Limb (tissue), 2 donors: ENCODE data around the gene SLC38A11.

Source experiments
- DNase-seq, 2 donors: peaks; one replicate each; pipeline ENCODE4 v3.0.0-alpha.2; 2016; ENCODE audit errors: extremely low spot score in 2 of 2

SLC38A11 gene

GRCh38 chr2:164915566-164915965, 39.8 kb downstream of the SLC38A11 start:
- DNase-seq, result no peak

DNA sequence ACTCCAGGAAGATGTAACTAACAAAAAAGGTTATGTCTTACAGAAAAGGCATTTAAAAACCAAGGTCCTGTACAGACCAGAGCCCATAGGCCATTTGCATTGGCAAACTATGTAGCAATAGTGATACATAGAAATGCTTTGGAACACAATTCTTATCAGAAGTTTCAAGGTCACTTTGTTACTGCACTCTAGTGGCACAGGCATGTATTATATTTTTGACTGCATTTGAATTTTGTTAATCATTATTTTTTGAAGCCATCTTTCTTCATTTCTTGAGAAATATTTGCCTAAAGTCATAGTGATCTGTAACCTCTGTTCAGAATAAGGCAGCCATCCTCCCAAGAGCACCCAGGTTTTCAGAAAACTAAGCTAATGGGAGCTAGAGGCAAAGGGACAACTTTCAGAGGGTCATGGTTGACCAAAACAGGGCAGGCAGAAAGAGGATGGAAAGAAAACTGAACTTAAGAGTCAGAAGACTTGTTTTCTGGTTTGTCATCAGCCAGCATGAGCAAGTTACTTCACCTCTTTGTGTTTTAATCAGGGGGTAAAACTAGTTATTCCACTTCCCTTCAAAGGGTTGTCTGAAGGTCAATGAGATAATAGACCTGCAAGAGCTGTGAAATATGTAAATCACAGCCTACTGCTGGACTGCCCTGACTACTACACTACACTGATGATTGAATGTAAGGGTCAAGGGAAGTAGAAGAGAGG, 41.5 kb downstream of the SLC38A11 start:
- no peak for DNase-seq

DNA sequence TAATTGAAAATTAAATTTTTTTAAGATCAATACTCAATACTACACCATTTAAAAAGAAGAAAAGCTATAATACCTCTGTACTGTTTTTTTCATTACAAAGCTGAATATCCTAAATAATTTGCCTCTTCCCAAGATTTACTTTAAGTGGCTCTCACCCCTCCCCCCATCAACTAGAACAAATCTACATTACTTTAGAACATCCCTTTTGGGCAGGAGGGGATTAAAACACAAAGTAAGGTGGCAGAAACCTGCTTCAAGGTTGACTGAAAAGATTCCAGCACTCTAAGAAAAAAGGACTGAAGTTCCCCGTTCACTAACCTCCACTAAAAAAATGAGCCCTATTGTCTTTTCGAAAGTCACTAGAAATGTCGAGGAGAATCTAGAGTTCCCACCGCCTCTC, 42.3 kb downstream of the SLC38A11 start:
- no peak for DNase-seq

DNA sequence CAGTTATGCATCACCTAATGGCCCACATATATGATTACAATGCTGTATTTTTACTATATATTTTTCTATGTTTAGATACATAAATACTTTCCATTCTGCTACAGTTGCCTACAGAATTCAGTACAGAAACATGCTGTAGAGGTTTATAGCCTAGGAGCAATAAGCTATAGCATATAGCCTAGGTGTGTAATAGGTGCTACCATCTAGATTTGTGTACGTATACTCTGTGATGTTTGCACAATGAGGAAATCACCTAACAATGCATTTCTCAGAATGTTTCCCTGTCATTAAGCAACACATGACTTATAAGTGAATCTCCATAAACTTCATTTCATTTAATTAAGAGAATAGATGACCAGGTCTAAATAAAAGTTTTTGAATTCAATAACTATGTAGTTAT, 43.5 kb downstream of the SLC38A11 start:
- no peak for DNase-seq

- DNase-seq, result no peak
These were observed 45.0 kb downstream of the SLC38A11 start for GRCh38 chr2:164910101-164910899.

DNA sequence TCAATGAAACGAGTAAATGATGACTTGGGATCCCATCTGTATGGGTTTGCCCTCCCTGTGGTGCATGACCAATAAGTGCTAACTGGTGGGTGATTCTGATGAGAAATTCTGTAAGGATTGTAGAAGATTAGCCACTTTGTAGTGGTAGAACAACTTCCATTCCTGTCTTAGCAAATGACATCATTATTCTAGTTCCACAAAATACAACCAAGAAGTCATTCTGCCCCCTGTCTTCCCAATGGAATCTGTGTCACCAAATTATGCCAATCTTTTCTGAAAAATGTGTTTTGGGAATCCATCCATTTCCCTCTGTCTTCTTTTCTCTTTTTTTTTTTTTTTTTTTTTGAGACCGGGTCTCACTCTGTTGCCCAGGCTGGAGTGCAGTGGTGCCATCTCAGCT, 48.4 kb downstream of the SLC38A11 start:
- DNase-seq, result no peak

GRCh38 chr2:164905307-164905706, 50.0 kb downstream of the SLC38A11 start:
- DNase-seq, result no peak

DNA sequence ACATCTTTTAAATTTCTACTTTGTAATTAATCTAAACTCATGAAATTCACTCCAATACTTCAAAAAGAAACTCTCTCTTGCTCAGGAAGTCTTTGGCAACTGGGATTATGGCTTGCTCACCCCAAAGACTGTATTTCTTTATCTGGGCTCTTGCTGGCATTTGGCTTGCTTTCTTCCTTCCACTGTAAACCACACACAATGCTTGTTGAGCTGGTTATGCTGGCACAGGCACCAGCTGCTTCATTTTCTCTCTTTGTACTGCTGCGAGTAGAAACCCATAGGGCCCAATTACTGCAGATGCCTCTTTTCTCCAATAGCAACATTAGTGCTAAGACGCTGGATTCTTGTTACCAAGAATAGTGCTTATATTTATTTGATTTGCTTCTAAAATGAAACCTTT, 51.4 kb downstream of the SLC38A11 start:
- no peak for DNase-seq

DNA sequence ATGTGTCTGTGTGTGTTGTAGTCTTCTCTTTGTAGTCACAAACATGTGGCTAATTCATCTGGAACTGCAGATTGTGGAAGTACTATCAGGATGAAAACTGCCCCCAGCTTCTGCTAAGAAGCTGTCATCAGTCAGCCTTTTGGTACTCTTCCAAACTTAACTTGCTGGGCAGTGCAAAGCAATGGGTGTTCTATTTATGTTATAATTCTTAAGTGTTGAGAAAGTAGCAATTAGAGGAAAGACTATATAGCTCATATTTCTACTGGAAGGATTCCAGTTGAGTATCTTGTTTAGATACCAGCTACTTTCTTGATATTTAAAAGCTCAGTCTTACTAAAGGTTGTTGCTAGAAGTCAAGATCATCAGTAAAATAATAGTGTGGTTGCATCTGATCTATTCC, 52.1 kb downstream of the SLC38A11 start:
- DNase-seq, result no peak

DNA sequence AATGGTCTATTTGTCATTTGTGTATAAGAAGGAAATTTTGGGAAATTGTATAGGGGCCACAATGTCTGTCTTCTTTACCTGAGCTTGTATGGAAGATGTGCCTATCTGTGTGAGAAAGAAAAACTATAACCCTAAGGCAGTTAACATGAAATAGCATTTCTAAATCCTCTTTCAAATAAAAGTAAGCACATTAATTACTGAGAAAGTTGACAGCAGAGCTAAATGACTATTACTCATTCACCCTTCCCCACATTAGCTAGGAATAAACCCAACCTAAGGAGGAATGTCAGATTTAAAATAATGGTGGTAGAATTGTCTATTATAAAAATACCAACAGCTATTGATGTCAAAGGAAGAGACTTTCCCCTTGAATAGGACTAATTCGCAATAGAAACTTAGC, 56.2 kb downstream of the SLC38A11 start:
- no peak for DNase-seq

DNA sequence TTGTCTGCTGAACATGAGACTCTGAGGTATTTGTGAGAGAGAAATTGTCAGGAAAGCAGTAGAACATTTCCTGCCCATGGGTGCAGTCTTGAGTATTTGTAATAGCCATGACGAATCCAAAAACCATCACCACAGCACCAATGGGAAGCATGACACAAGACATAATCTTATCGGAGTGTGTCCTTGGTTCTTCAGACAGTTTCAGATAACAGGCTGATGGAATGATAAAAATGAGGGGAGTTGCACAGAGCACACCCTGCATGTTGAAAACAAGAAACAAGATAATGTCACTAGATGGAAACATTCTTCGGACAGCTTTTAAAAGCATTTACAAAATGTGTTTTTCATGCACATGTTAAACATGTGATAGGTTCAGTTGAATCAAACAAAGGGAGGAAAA, 56.9 kb downstream of the SLC38A11 start:
- no peak for DNase-seq

DNA sequence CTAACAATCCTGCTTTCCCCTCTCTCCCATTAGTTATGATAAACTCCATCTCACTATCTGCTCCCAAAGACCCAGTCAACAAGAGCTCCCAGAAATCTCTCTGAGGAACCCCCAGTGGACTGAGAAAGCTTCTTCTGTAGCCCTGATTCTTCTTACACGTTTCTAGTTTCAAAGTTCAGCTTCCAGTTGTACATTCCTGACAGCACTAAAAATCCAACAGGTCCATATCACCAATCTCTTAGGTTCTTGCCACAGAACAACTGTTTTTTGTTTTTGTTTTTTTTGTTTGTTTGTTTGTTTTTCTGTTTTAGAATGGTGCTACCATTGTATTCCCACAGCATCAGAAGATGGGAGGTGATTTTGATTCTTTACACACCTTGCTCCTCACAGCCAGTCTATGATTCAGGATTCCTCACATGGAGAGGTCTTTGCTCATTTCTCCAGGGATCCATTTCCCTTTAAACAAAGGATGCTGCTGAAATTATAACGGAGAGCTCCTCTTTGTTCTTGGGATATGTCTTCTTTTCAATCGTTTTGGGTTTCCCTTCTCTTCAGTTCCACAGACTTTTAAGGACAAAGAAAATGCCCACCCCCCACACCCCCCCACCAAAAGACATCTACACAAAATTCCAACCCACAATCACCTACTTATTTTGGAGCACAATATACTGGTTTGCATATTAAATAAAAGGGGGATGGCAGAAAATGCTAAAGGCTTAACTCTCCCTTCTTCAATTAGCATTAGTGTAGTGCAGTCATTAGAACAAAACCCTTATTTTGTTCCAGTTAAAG, 57.7 kb downstream of the SLC38A11 start:
- no peak for DNase-seq

- no peak for DNase-seq
These were observed 58.5 kb downstream of the SLC38A11 start for GRCh38 chr2:164896634-164897355.

DNA sequence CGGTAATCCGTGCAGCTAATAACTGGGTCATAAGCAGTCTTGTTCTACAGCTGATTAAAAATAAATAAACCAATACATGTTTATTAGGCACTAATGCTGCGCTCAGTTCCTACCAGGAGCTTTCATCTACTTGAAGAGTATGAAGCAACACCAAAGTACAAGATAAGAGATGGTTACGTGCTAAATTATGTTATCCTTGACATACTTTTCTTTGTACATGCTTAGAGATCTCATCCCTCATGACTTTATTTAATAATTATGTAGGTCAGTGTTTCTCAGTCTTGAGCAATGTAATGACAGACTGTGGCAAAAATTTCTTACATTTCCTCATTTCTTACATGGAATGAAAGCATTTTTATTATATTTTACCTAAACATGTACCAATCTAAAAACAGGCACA, 59.1 kb downstream of the SLC38A11 start:
- no peak for DNase-seq

DNA sequence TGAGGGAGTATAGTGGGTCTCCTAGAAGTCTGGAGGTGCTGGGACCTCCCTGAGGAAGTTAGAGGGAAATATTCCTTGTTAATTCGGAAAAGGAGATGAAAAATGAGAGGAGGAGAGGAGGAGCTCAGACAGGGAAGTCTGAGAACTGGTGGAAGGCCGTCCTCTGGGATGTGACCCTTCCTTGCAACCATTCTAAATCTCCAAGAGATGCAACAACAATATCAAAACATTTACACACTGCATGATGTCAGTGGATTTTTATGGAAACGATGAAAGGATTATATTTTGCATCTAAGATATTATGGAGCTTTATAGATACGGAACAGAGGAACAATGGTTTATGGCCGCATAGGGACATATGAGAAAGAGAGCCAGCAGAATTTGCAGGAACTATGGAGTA, 63.9 kb downstream of the SLC38A11 start:
- DNase-seq, result no peak

GRCh38 chr2:164890544-164890943, 64.8 kb downstream of the SLC38A11 start:
- peak in 1 of 2 donors; percentile 62 for DNase-seq

- DNase-seq, result no peak
These were observed 66.7 kb downstream of the SLC38A11 start for GRCh38 chr2:164888592-164888991.

- DNase-seq, result no peak
These were observed 67.7 kb downstream of the SLC38A11 start for GRCh38 chr2:164887434-164888144.

DNA sequence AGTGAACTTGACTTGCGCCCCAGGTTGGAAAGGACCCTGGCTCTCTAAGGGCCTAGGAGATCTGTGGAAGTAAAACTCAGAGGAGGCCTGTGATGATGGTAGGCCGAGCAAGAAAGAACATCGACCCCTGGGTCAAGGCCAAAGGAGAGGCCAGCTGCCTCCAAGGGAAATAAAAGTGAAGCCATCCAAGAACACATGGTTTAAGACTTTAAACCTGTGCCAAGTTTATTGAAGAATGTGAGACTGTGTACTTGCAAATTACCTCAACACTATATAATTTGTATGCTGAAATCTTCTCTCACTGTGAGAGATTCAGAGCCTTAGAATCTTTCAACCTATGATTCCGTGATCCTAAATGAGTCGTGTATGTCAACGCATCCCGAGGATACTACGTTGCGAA, 73.0 kb downstream of the SLC38A11 start:
- no peak for DNase-seq

DNA sequence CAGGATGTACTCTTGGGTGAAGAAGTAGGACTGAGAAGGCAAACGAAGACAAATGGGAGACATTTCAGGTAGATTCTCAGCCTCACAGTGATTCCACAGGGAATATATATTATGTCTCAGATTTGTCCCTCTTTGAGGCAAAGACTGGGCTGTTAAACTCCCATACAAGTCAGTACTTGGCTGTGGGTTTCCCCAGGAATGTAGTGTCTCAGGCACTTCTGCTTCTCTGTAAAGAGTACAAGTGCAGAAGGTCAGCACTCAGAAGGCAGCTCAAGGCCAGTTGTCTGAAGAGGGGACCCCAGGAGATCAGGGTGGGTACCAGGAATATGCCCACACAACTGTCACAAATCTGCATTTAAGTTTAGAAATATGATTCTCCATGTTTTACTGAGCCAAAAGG, 73.8 kb downstream of the SLC38A11 start:
- no peak for DNase-seq
